ENCODE measurements around the gene MRPL19. TPM values are rescaled to one million over a fixed set of nuclear protein-coding genes. Genes with fewer than 3 reads are reported as not detected.

MRPL19 gene
- total and polyA plus RNA-seq, 10 of the 15 experiments (the other 5 are each of a cell fraction or from before 2014, with no cell fraction given), result 13.1 to 99.0 (median 56.6) TPM

- TF ChIP-seq ZBTB4 (CRISPR knock-in tag; IDR thresholded peaks at IDR 0.05), result no peak
These were observed 29.9 kb downstream of the MRPL19 start (continued) for GRCh38 chr2:75676464-75676863.

GRCh38 chr2:75679556-75679955 lies 33.0 kb downstream of the MRPL19 start:
- WGBS (ENCODE audit: insufficient coverage, insufficient replicate concordance, low lambda C conversion rate, missing lambda C conversion rate), result 100% methylated on average over 1 of the region's 1 CpG
- no peak for FAIRE-seq

More at GRCh38 chr2:75679556-75679955, 33.0 kb downstream of the MRPL19 start:
- BruUV-seq (replicated peaks), result no TSS peak
- Histone ChIP-seq H3K9me3 (replicated peaks; ENCODE audit: control insufficient read depth, insufficient read depth, low read length) (no peaks in the 10 kb centered on the region), H3K27ac (ENCODE audit: control insufficient read depth, insufficient read depth) (no peak overlapping the region), H3K4me1 (ENCODE audit: control insufficient read depth, insufficient read depth, low read length) (peaks cover 7% of the 10 kb centered on the region), H3K9ac (ENCODE audit: control insufficient read depth, insufficient read depth, low read length) (no peak overlapping the region), H4K20me1 (ENCODE audit: control insufficient read depth, insufficient read depth) (no peaks in the 10 kb centered on the region), H3K79me2 (ENCODE audit: control insufficient read depth, insufficient read depth, low read length) (no peaks in the 10 kb centered on the region), H3K4me3 (no peak overlapping the region), H2AFZ (ENCODE audit: control insufficient read depth, low read depth, low read length) (no peak overlapping the region), H3K27me3 (replicated peaks in 1 of 2; ENCODE audit: control insufficient read depth in 2 of 2, insufficient read depth in 2 of 2, low read length in 1 of 2) (no peaks in the 10 kb centered on the region), H3K4me2 (ENCODE audit: control insufficient read depth, insufficient read depth) (no peak overlapping the region), H3K36me3 (ENCODE audit: control insufficient read depth in 2 of 2, insufficient read depth in 2 of 2, low read length in 1 of 2) (no peaks in the 10 kb centered on the region; a peak in 4 of 4 replicates)
- in situ Hi-C loops (cut with MboI) (no loop called here), intact Hi-C loops (cut with micrococcal nuclease; ENCODE audit: unreplicated experiment) (no loop called here)
- TF ChIP-seq ZSCAN29 (IDR thresholded peaks at IDR 0.05), result no peak
- TF ChIP-seq STAT3 (IDR thresholded peaks at IDR 0.05; ENCODE audit: low read depth, low read length), result no peak
- no peak for TF ChIP-seq KDM1A (IDR thresholded peaks at IDR 0.05; ENCODE audit: borderline replicate concordance)
- TF ChIP-seq ZNF24 (IDR thresholded peaks at IDR 0.05), result peak; percentile 97
- no peak for ATAC-seq
- RAD21 ChIA-PET (ENCODE audit: unreplicated experiment), result interaction anchor here (0.5 to 3.7 kb wide), 2 partner anchors 38 to 948 kb away, joined by 3 to 34 read pairs; no protein-coding TSS in a partner anchor
- DNase-seq (ENCODE audit: low read depth, low spot score), result no peak
- CTCF ChIA-PET, result interaction anchor here (1.0 to 9.3 kb wide), 8 partner anchors 8 to 40 kb away, joined by 3 to 150 read pairs (median 4); partner anchors contain the start of gene MRPL19
- SMC1A ChIA-PET (ENCODE audit: uncharacterized antibody, unreplicated experiment), result interaction anchor here (1.0 to 2.1 kb wide), 3 partner anchors 10 to 52 kb away, joined by 3 to 9 read pairs (median 5); no protein-coding TSS in a partner anchor
- POLR2A ChIA-PET, result no interaction called here
